ENCODE measurements around the gene SYNPO2. TPM values are rescaled to one million over a fixed set of nuclear protein-coding genes. Genes with fewer than 3 reads are reported as not detected.

Gene SYNPO2
- total and polyA plus RNA-seq, 10 of the 15 experiments (the other 5 are each of a cell fraction or from before 2014, with no cell fraction given): 0.04 to 0.34 (median 0.28) TPM

- no peak overlapping the region for H3K4me2 ChIP-seq (ENCODE audit: control insufficient read depth, insufficient read depth)
- ChIA-PET CTCF (interaction anchor here (4.7 kb wide), 1 partner anchor 8 kb away, joined by 24 read pairs; no protein-coding TSS in a partner anchor), POLR2A (no interaction called here), RAD21 (ENCODE audit: unreplicated experiment) (interaction anchor here (1.7 kb wide), 1 partner anchor 461 kb away, joined by 3 read pairs; no protein-coding TSS in a partner anchor), SMC1A (ENCODE audit: uncharacterized antibody, unreplicated experiment) (no interaction called here)
- ATAC-seq (peak; percentile 33; the same call in 1 of the 3 replicates), DNase-seq (ENCODE audit: low read depth, low spot score) (no peak), FAIRE-seq (no peak)
- H3K4me1 ChIP-seq (ENCODE audit: control insufficient read depth, insufficient read depth, low read length): no peaks in the 10 kb centered on the region; the same call in 1 of the 2 replicates
- H3K36me3 ChIP-seq (ENCODE audit: control insufficient read depth in 2 of 2, insufficient read depth in 2 of 2, low read length in 1 of 2): no peaks in the 10 kb centered on the region
- H3K9ac ChIP-seq (ENCODE audit: control insufficient read depth, insufficient read depth, low read length): no peak overlapping the region
- H3K9me3 ChIP-seq (replicated peaks; ENCODE audit: control insufficient read depth, insufficient read depth, low read length): no peaks in the 10 kb centered on the region
- no TSS peak for BruUV-seq (replicated peaks)
- no peaks in the 10 kb centered on the region for H4K20me1 ChIP-seq (ENCODE audit: control insufficient read depth, insufficient read depth)
- no peaks in the 10 kb centered on the region for H3K27me3 ChIP-seq (replicated peaks in 1 of 2; ENCODE audit: control insufficient read depth in 2 of 2, insufficient read depth in 2 of 2, low read length in 1 of 2)
- no peak overlapping the region for H3K27ac ChIP-seq (ENCODE audit: control insufficient read depth, insufficient read depth)
- intact Hi-C loops (cut with micrococcal nuclease; ENCODE audit: unreplicated experiment): no loop called here
- 35% methylated on average over 6 of the region's 6 CpGs for whole genome bisulfite sequencing (ENCODE audit: insufficient coverage, insufficient replicate concordance, low lambda C conversion rate, missing lambda C conversion rate)
- no peak overlapping the region for H2AFZ ChIP-seq (ENCODE audit: control insufficient read depth, low read depth, low read length)
- H3K79me2 ChIP-seq (ENCODE audit: control insufficient read depth, insufficient read depth, low read length): no peaks in the 10 kb centered on the region
- H3K4me3 ChIP-seq: no peak overlapping the region
- in situ Hi-C loops (cut with MboI): no loop called here
- no peak for TF ChIP-seq RAD21 (IDR thresholded peaks at IDR 0.05; ENCODE audit: insufficient read depth, low read depth, low read length)
- no peak for TF ChIP-seq YBX1 (IDR thresholded peaks at IDR 0.05)
- no peak for TF ChIP-seq EZH2 (IDR thresholded peaks at IDR 0.05; ENCODE audit: borderline replicate concordance, control insufficient read depth, low read depth, low read length)
- no peak for TF ChIP-seq HDAC2 (IDR thresholded peaks at IDR 0.05)
- TF ChIP-seq BRCA1 (IDR thresholded peaks at IDR 0.05; ENCODE audit: low read depth, low read length): no peak
- no peak for TF ChIP-seq ZBTB11 (CRISPR knock-in tag; IDR thresholded peaks at IDR 0.05)
- TF ChIP-seq NFIC (IDR thresholded peaks at IDR 0.05; ENCODE audit: low read depth, low read length): no peak
- TF ChIP-seq PBX3 (IDR thresholded peaks at IDR 0.05; ENCODE audit: insufficient replicate concordance, low read depth, low read length): no peak
- no peak for TF ChIP-seq NRF1 (conservative IDR thresholded peaks at IDR 0.05; ENCODE audit: low read depth, low read length)
- no peak for TF ChIP-seq IRF3 (IDR thresholded peaks at IDR 0.05)
- no peak for TF ChIP-seq ZBTB40 (IDR thresholded peaks at IDR 0.05; ENCODE audit: borderline replicate concordance)
- TF ChIP-seq SUPT20H (IDR thresholded peaks at IDR 0.05; ENCODE audit: borderline replicate concordance, control insufficient read depth, low read depth, low read length): no peak
- no peak for TF ChIP-seq HDAC6 (IDR thresholded peaks at IDR 0.05; ENCODE audit: unreplicated experiment)
Measured at GRCh38 chr4:119032921-119033685, 144.4 kb downstream of the SYNPO2 start.

All from GM12878 (cell line).